ENCODE data around the gene MT1X.

Gene MT1X

DNA sequence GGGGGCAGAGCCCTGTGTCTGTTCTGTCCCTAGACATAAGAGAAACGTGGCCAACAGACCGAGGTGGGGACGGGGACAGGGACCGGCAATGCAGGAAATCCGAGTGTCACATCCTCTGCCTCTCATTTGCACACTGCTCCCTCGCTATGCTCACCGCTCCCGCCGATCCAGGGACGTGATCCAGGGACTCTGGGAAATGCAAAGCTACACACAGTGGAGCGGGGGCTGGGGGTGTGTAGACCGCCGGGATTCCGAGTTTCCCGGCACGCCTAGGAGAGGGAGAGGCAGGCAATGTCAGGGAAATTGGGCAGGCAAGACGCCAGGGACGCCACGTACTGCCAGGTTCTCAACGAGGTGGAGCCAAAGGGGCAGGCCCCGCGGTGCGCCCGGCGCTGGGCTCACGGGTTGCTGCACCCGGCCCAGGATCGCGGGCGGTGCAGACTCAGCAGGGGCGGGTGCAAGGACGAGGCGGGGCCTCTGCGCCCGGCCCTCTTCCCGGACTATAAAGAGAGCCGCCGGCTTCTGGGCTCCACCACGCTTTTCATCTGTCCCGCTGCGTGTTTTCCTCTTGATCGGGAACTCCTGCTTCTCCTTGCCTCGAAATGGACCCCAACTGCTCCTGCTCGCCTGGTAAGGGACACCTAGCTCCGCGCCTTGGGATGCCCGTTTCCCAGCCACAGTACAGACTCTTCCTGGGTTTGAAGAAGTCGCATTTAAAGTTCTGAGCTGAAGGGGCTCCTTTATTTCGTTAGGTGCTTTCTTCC, at the start of gene MT1X:
Gene MT1X, plus strand, starts transcription at position 532 of the 764 bp plus-strand sequence. Its CDS starts 71 bp downstream, at position 603.
- no peak for DNase-seq (ENCODE audit: low read depth, low spot score)

- DNase-seq (ENCODE audit: low read depth, low spot score), result no peak
Observed at GRCh38 chr16:56632848-56633365, 49.4 kb upstream of the MT1X start.

- DNase-seq (ENCODE audit: low read depth, low spot score), result no peak
Observed at GRCh38 chr16:56633535-56633934, 48.7 kb upstream of the MT1X start.

DNA sequence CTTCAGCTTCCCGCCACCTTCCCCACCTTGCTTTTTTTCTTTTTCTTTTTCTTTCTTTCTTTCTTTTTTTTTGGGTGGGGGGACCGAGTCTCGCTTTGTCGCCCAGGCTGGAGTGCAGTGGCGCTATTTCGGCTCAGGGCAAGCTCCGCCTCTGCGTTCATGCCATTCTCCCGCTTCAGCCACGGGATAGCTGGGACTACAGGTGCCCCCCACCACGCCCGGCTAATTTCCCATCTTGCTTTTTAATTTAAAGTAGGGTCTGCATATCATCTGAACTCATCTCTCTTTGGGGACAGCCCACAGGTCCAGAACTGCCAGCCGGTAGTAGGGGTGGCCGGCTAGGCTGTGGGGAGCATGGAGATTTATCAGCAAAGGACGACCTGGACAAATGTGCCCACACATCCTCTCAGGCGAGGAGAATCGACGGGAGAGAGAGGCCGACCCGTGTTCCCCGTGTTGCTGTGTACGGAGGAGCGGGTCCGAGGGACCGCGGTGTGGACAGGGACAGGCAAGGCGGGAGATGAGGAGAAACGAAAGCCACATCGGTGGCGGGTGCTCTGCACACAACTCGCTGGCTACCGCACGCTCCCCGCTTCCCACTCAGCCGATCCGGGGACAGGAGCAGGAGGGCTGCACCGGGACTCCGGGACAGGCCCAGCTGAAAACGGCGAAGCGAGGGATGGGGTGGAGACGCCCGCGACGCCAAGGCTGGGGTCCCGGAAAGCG, 47.4 kb upstream of the MT1X start:
- DNase-seq (ENCODE audit: low read depth, low spot score), result no peak

GRCh38 chr16:56635441-56635967, 46.8 kb upstream of the MT1X start:
- DNase-seq (ENCODE audit: low read depth, low spot score), result no peak

GRCh38 chr16:56636616-56637413, 45.5 kb upstream of the MT1X start:
- DNase-seq (ENCODE audit: low read depth, low spot score), result no peak

DNA sequence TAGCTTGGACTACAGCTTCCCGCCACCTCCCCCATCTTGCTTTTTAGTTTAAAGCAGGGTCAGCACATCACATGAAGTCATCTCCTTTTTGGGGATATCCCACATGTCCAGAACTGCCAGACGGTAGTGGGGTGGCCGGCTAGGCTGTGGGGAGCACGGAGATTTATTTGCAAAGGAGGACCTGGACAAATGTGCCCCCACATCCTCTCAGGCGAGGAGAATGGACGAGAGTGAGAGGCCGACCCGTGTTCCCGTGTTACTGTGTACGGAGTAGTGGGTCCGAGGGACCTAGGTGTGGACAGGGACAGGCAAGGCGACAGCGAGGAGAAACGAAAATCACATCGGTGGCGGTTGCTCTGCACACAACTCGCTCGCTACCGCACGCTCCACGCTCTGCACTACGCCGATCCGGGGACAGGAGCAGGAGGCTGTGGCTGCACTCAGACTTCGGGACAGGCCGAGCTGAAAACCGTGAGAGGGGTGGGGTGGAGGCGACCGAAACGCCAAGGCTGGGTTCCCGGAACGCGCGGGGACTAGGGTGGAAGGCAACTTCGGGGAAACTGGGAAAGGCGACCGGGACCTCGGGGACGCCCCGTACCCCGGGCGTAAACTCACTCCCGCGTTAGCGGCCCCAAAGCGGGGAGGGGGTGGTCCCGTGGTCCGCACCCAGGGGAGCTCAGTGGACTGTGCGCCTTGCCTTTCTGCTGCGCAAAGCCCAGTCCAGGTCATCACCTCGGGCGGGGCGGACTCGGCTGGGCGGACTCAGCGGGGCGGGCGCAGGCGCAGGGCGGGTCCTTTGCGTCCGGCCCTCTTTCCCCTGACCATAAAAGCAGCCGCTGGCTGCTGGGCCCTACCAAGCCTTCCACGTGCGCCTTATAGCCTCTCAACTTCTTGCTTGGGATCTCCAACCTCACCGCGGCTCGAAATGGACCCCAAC, 44.2 kb upstream of the MT1X start, which contains the start of gene MT1A:
Gene MT1A, plus strand, starts transcription at position 853 of the 937 bp plus-strand sequence. Its CDS starts 73 bp downstream, at position 926.
- DNase-seq (ENCODE audit: low read depth, low spot score), result no peak

DNA sequence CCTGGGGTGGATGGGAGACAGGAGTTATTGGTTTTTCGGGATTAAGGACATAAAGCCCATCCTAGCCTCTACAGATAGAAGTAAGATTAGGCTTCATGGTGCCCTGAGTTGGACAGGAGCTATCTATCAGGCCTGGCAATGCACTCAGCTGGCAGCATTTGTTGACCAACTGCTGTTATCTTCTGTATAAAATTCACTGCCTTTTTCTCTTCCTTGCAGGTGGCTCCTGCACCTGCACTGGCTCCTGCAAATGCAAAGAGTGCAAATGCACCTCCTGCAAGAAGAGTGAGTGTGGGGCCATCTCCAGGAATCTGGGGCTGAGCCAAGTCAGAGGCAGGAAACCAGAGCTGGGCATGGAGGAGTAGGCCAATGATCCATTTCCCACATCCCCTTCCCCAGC, 43.2 kb upstream of the MT1X start:
- DNase-seq (ENCODE audit: low read depth, low spot score), result no peak

DNA sequence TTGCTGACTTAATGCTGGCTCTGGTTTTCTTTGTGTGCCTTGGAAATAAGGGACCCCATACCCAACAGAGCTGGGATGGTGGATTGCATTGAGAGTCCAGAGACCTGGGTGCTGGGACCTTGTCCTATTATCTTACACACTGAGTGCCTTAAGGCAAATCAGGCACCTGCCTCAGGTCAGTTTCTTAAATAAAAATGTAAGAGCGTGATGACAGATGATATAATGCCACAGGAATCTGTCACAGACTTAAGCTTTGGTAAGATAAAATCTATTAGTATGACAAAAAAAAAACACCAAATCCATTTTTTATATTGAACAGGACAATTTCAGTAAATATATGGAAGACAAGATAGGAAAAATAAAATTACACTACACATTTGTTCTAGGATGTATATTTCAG, 42.2 kb upstream of the MT1X start:
- no peak for DNase-seq (ENCODE audit: low read depth, low spot score)

- no peak for DNase-seq (ENCODE audit: low read depth, low spot score)
Observed at GRCh38 chr16:56641166-56641565, 41.1 kb upstream of the MT1X start.

- no peak for DNase-seq (ENCODE audit: low read depth, low spot score)
Observed at GRCh38 chr16:56643080-56643778, 39.0 kb upstream of the MT1X start.

DNA sequence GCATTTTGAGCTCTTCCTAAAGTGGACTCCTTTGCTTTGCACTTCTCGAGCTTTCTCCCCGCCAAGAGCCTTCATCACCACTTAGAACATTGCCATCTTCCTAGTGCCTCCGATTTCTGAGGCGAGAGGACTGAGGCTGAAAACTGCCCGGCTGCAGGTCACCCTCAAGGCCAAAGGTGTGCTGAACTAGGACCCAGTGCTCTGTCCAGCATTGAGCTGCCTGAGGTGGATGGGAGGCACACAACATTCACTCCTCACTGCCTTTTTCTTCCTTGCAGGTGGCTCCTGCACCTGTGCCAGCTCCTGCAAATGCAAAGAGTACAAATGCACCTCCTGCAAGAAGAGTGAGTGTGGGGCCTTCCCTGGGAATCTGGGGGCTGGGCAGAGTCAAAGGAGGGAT, 38.4 kb upstream of the MT1X start:
- DNase-seq (ENCODE audit: low read depth, low spot score), result no peak

DNA sequence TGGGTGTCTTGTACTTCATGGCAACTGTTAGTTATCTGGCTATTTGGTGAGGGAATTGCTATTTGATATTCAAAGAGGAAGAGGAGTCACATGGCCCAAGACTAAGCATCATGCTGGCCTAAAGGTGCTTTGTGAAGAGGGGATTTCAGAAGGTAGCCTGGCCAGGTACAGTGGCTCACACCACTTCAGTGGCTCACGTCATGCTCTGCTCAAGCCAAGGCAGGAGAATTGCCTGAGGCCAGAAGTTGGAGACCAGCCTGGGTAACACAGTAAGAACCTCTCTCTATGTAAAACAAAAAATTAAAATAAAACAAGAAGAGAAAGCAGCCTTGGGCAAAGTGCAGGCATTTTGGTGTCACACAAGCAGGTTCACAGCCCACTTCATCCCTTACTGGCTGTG, 37.0 kb upstream of the MT1X start:
- DNase-seq (ENCODE audit: low read depth, low spot score), result no peak

DNA sequence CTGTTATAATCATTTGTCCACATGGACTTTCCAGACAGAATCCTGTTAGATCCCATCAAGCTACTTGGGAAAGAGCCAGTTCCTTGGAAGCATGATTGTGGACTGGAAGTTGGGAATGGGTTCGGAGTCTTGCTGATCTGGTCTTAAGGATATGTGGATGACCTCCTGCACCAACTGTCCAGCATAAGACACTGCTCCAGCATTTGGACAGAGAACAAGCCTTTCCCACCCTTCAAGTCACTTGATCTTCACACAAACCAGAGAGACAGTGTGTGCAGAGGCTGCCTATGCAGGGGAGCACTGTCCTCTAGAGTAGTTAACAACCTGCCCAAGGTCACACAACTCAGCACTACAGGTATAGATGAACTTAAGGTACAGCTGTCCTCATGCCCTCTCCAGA, 36.4 kb upstream of the MT1X start:
- no peak for DNase-seq (ENCODE audit: low read depth, low spot score)

- DNase-seq (ENCODE audit: low read depth, low spot score), result no peak
Observed at GRCh38 chr16:56647641-56648431, 34.4 kb upstream of the MT1X start.

- DNase-seq (ENCODE audit: low read depth, low spot score), result no peak
Observed at GRCh38 chr16:56649271-56649670, 33.0 kb upstream of the MT1X start.

DNA sequence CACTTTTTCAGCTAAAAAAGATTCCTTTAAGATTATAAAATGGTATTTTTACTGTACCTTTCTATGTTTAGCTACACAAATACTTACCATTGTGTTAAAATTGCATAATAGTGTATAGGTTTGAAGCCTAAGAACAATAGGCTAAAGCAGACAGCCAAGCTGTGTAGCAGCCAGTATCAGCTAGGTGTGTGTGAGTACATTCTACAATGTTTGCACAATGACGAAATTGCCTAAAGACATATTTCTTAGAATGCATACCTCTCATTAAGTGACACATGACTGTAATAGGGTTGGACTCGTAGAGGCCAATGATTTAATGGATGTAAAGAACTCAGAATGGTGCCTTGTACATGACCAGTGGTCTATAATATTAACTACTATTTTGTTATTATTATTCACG, 32.5 kb upstream of the MT1X start:
- no peak for DNase-seq (ENCODE audit: low read depth, low spot score)

- DNase-seq (ENCODE audit: low read depth, low spot score), result no peak
Observed at GRCh38 chr16:56651586-56651985, 30.7 kb upstream of the MT1X start, which contains the start of gene MT1B. Gene MT1B, plus strand, starts transcription at chr16:56651886. Its CDS starts 68 bp downstream, at chr16:56651954.

- DNase-seq (ENCODE audit: low read depth, low spot score), result no peak
Observed at GRCh38 chr16:56652600-56652999, 29.7 kb upstream of the MT1X start.
